Left renal pelvis (tissue), 4 donors: ENCODE results near the gene TCTN3. TPM values are rescaled to one million over a fixed set of nuclear protein-coding genes. Genes with fewer than 3 reads are reported as not detected.
"Not testable (repeated sequence)": the region's sequence is repeated elsewhere in the genome, so short reads cannot be mapped to it uniquely, and the experiment has no call there.

ENCODE experiments used
- DNase-seq, 4 donors: peaks; one replicate each; pipeline ENCODE4 v3.0.0-alpha.2; 2013; ENCODE audit warnings: low read depth in 4 of 4, low spot score in 3 of 4
- polyA plus RNA-seq, 4 donors: library from polyadenylated mRNA; unstranded; fragments of 120-200 nt; gene quantifications; one replicate each; pipeline ENCODE4 v1.2.1, GENCODE V29; 2013; ENCODE audit not compliant: insufficient read length in 4 of 4

Gene TCTN3
- polyA plus RNA-seq, 4 donors: 61.7 to 84.1 (median 74.5) TPM

DNA sequence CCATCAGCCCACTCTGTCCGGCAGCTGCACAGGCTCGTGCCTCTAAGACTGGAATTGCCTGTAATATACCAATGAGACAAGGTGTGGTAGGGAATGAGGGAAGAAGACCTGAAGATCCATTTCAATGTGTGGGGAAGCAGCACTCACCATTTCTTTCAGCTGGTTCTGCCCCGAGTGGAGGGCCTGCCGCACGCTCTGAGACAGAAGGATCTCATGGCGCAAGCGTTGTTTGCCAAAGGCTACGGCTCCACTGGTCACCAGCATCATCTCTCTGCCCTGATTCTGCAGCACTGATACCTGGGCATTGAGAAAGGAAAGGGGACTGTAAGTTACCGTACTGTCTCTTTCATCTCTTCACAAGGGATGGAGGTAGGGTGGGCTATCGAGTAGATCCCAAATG is 56.6 kb downstream of the TCTN3 start:
- DNase-seq: no peak

- no peak for DNase-seq
Observed at GRCh38 chr10:95635319-95635733, 58.4 kb downstream of the TCTN3 start.

GRCh38 chr10:95628786-95629185 is 64.9 kb downstream of the TCTN3 start:
- DNase-seq: peak in 3 of 4 donors; percentile 4 to 12 (median 10)

- no peak for DNase-seq
Observed at GRCh38 chr10:95626500-95626899, 67.2 kb downstream of the TCTN3 start.

DNA sequence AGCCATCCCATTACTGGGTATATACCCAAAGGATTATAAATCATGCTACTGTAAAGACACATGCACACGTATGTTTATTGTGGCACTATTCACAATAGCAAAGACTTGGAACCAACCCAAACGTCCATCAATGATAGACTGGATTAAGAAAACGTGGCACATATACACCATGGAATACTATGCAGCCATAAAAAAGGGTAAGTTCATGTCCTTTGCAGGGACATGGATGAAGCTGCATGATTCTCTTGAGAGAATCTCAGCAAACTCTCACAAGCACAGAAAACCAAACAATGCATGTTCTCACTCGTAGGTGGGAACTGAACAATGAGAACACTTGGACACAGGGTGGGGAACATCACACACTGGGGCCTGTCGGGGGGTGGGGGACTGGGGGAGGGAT is 73.3 kb downstream of the TCTN3 start:
- not testable (repeated sequence) for DNase-seq

DNA sequence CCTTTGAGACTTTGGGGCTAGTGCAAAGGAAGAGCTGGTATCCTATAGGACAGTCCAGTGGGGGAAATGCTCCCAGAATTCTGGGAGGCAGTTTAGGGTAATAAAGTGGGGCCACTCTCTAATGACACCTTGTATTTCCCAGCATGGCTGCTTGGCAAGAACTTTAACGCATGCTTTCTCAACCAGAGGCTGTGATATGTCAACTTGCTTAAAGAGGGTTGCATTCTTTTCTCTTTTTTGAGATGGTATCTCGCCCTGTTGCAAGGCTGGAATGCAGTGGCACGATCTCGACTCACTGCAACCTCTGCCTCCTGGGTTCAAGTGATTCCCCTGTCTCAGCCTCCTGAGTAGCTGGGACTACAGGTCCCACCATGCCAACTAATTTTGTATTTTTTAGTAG is 75.6 kb downstream of the TCTN3 start:
- no peak for DNase-seq

DNA sequence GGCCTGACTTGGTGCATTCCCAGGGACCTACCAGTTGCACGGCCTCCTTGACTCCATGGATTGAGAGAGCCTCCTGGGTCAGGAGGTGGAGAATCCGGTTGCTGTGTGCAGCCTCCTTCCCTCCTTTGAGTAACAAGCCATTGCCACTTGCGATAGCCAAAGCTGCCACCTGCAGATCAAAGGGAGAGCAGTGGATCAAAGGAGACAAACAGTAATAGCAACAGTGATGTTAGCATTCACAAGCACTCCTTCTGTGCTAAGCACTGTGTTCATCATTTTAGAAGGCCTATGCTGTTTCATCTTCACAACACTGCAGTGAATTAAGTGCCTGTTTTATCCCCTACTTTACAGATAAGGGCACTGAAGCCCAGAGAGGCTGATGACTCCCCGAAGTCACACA is 77.3 kb downstream of the TCTN3 start:
- no peak for DNase-seq

Other genes with a start within 250 kb of the TCTN3 start
- gene SORBS1, start 132.6 kb downstream of the TCTN3 start, polyA plus RNA-seq: 10 to 100 TPM; 30.8 to 46.7 (median 31.8) TPM
- 10 to 100 TPM; 69.5 to 86.5 (median 76.7) TPM for gene ALDH18A1, start 37.2 kb downstream of the TCTN3 start, polyA plus RNA-seq
- 10 to 100 TPM; 12.6 to 23.5 (median 23.2) TPM for gene ENTPD1, start 62.2 kb upstream of the TCTN3 start, polyA plus RNA-seq
- gene CC2D2B, start 214.0 kb upstream of the TCTN3 start, polyA plus RNA-seq: 1 to 10 TPM in 3 of 4 donors, under 1 TPM in 1; 0.91 to 2.4 (median 1.3) TPM